Measurements from ENCODE around the gene DIP2A. TPM values are rescaled to one million over a fixed set of nuclear protein-coding genes. Genes with fewer than 3 reads are reported as not detected.

The DIP2A gene
- total and polyA plus RNA-seq, 3 donors from 2014 or later = 42.5 to 104 (median 94.3) TPM

DNA sequence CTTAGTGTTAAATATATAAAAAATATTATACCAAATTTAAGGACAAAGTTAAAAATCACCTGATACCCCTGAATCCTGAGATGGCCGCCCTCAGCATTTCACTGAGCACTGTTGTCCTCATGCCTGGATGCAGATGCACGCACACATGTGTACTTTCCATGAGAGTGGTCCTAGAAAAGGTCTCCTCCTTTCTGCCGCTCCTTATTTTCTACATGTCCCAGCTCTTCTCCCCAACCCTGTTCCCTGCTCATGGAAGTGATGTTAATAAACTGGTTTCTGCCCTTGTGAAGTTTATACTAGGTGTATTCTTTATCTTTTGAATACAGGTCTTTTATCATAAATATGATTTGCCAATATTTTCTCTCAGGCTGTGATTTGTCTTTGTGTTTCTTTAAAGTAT, 32.9 kb downstream of the DIP2A start:
- no peak overlapping the region for H3K4me3 ChIP-seq
- no peak overlapping the region for H3K27ac ChIP-seq
- no peaks in the 10 kb centered on the region for H3K4me1 ChIP-seq
- DNase-seq = no peak
- 93 to 98% methylated on average over 3 of the region's 3 CpGs for WGBS, 2 donors
- H3K27me3 ChIP-seq = no peaks in the 10 kb centered on the region
- no peaks in the 10 kb centered on the region for H3K36me3 ChIP-seq (ENCODE audit: low read depth, missing control alignments)
- TF ChIP-seq, protein P1, sequence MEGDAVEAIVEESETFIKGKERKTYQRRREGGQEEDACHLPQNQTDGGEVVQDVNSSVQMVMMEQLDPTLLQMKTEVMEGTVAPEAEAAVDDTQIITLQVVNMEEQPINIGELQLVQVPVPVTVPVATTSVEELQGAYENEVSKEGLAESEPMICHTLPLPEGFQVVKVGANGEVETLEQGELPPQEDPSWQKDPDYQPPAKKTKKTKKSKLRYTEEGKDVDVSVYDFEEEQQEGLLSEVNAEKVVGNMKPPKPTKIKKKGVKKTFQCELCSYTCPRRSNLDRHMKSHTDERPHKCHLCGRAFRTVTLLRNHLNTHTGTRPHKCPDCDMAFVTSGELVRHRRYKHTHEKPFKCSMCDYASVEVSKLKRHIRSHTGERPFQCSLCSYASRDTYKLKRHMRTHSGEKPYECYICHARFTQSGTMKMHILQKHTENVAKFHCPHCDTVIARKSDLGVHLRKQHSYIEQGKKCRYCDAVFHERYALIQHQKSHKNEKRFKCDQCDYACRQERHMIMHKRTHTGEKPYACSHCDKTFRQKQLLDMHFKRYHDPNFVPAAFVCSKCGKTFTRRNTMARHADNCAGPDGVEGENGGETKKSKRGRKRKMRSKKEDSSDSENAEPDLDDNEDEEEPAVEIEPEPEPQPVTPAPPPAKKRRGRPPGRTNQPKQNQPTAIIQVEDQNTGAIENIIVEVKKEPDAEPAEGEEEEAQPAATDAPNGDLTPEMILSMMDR (IDR thresholded peaks at IDR 0.05) = no peak
- no peak for TF ChIP-seq POLR2A (IDR thresholded peaks at IDR 0.05)
- H3K9me3 ChIP-seq = no peaks in the 10 kb centered on the region
- intact Hi-C loops (cut with DNase I; ENCODE audit: low total_unique reads) = no loop called here

DNA sequence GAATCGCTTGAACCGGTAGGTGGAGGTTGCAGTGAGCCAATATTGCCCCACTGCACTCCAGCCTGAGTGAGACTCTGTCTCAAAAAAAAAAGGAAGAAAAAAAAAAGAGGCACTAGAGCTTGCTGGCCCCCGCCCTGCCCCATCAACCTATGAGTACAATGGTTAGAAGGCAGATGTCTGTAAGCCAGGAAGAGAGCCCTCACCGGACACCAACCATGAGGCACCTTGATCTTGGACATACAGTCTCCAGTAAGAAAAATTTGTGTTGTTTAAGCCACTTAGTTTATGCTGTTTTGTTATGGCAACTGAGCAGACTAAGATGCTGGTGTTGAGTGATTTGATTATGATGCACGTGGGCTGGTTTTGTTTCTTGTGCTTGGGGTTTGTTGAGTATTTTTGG, 34.2 kb downstream of the DIP2A start:
- intact Hi-C loops (cut with DNase I; ENCODE audit: low total_unique reads) = no loop called here

DNA sequence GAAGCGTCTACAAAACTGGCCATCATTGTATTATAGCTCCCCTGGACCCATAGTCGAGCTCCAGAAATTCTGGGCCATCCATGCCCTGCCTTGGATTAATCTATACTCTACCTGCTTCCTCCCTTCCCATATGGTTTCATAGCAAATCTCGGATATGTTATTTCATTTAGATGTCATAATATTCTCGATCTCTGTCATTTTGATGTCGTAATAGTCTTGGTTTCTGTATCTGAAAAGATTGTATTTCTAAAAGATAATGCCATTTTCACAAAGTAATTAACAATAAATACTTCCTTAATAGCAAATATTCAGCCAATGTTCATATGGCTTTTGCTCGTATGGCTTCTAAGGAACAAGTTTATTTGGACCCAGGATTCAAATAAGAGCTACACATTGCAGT, 35.1 kb downstream of the DIP2A start:
- H3K9me3 ChIP-seq = no peaks in the 10 kb centered on the region
- intact Hi-C loops (cut with DNase I; ENCODE audit: low total_unique reads) = no loop called here
- no peak overlapping the region for H3K4me3 ChIP-seq
- no peaks in the 10 kb centered on the region for H3K27me3 ChIP-seq
- H3K4me1 ChIP-seq = no peaks in the 10 kb centered on the region
- DNase-seq = no peak
- TF ChIP-seq, protein P1 (IDR thresholded peaks at IDR 0.05) = no peak
- TF ChIP-seq POLR2A (IDR thresholded peaks at IDR 0.05) = no peak
- 94 to 96% methylated on average over 6 of the region's 6 CpGs for WGBS, 2 donors
- H3K27ac ChIP-seq = no peak overlapping the region
- H3K36me3 ChIP-seq (ENCODE audit: low read depth, missing control alignments) = no peaks in the 10 kb centered on the region

More for the DNA sequence above, 34.2 kb downstream of the DIP2A start:
- Histone ChIP-seq H3K27me3 (no peaks in the 10 kb centered on the region), H3K4me3 (no peak overlapping the region), H3K36me3 (ENCODE audit: low read depth, missing control alignments) (no peaks in the 10 kb centered on the region), H3K27ac (no peak overlapping the region), H3K9me3 (no peaks in the 10 kb centered on the region), H3K4me1 (no peaks in the 10 kb centered on the region)
- no peak for DNase-seq
- TF ChIP-seq POLR2A (IDR thresholded peaks at IDR 0.05) = no peak
- TF ChIP-seq, protein P1 (IDR thresholded peaks at IDR 0.05) = no peak
- 86 to 97% methylated on average over 5 of the region's 5 CpGs for WGBS, 2 donors

DNA sequence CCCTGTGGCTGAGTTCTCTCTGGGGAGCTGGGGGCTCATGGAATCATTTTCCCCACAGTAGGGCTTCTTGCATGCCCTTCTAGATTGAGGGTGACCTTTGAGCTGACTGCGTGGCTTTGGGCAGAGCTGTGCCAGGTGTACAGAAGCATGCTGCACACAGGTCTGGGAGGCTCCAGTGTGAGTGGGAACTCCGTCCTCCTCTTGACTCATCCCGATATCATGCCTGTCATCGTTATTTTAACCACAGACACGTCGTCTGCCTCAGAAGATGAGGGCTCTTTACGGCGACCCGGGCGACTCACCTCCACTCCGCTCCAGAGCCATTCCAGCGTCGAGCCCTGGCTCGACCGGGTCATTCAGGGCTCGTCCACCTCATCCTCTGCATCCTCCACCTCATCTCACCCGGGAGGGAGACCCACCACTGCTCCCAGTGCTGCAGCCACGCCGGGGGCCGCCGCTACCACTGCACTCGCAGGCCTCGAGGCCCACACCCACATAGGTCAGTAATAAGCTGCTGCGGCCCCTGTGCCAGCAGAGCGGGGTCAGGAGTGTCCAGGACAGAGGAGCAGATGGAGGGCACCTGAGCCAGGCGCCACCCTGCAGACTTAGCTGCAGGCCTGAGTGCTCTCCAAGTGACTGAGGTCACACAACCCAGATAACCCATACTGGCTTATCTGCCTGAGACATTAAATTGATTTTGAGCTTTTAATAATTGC, 39.8 kb downstream of the DIP2A start:
- H3K27me3 ChIP-seq = no peaks in the 10 kb centered on the region
- intact Hi-C loops (cut with DNase I; ENCODE audit: low total_unique reads) = no loop called here
- no peaks in the 10 kb centered on the region for H3K4me1 ChIP-seq
- no peak overlapping the region for H3K27ac ChIP-seq
- H3K9me3 ChIP-seq = no peaks in the 10 kb centered on the region
- 93% methylated on average over 24 to 26 of the region's 26 CpGs for WGBS, 2 donors
- TF ChIP-seq POLR2A (IDR thresholded peaks at IDR 0.05) = no peak
- TF ChIP-seq, protein P1 (IDR thresholded peaks at IDR 0.05) = no peak
- no peaks in the 10 kb centered on the region for H3K36me3 ChIP-seq (ENCODE audit: low read depth, missing control alignments)
- no peak overlapping the region for H3K4me3 ChIP-seq
- DNase-seq = no peak
